Cortex of kidney (tissue), 1 donor: ENCODE measurements around the gene INHBE.

Source experiments
- DNase-seq: peaks from one replicate; lab custom pipeline; 2025; lab: John Stamatoyannopoulos, UW

The INHBE gene

DNA sequence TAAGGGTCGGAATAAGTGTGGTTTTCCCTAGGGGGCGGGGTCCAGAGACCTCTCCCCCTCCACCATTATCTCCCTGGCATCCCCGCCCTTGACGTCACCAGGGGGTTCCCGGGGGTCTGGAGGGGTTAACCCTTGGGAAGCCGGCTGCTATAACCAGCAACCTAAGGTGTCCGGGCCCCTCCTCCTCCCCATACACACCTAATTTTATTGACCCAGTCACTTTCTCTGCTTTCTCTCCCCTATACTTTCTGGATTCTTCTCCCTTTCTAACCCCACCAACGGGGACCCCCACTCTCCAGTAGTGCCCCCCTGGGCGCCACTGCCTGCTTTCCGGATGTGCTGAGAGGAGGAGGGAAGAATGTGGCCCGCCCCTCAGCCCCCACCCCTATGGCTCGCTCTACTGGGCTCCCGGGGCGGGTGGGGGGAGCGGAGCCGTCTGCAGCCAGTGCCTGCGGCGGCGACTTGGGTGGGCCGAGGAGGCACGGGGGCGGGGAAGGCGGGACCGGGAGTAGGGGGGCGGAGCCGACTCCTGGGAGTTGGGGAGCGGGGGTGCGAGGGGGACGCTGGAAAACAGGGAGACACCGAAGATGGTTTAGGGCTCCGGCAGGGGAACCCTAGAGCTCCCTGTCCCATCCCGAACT lies 6.3 kb downstream of the INHBE start:
- DNase-seq, result no peak

DNA sequence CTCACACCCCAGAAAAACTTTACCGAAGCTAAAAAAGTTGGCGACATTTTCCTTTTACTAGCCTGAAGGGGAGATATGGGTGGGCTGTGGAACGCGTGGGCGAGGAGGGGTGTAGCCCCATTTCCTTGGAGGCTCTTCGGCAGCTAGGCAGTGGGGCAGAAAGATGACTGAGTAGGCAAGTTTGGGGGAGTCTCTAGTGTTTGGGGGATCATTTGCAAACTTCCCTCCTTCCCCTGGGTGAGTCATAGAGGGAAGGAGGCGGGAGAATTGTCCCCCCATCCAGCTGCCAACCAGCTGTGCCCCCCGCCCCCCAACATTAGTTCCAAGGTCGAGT lies 6.8 kb downstream of the INHBE start:
- no peak for DNase-seq

DNA sequence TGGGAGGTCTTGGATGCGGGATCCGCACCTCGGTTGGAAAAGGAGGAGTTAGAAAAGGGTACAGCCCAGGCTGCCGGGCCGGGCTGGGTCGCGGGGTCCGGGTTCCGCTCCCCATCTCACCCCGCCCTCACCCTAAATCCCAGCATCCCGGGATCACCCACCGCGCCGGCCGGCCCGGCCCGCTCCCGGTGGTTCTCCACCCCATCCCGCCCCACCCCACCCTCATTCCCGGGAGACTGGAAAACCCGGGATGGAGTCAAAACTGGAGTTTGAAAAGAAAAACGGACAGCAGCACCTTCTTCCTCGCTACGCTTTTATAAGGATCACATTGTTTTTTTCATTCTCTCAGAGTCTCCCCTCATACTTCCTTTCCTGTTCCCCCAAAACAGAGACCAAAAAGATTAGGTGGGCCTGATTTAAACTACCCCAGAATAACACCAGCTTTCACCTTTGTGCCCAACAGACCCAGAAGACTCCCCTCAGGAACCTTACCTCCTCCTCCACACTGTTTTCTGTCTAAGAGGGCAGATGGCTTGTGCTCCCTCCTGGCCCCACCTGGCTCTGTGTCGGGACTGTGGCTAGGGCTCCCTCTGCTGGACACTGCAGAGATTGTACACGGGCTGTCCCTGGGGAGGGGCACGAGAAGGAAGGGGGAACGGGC lies 7.3 kb downstream of the INHBE start:
- no peak for DNase-seq

DNA sequence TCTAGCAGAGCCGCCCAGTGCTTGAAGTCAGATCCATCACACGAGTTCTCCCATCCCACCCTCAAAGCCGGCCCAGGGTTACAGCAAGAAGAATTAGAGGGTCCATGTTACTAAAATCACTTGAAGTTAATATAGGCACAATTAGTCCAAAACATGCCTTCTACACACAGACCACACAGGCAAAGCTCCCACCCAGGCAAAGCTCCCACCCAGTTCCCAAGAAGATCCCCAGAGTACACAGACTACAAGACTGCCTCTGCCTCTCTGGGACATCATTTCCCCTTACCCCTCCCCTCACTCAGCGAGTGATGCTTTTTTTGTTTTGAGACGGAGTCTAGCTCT lies 7.8 kb downstream of the INHBE start:
- DNase-seq, result no peak

DNA sequence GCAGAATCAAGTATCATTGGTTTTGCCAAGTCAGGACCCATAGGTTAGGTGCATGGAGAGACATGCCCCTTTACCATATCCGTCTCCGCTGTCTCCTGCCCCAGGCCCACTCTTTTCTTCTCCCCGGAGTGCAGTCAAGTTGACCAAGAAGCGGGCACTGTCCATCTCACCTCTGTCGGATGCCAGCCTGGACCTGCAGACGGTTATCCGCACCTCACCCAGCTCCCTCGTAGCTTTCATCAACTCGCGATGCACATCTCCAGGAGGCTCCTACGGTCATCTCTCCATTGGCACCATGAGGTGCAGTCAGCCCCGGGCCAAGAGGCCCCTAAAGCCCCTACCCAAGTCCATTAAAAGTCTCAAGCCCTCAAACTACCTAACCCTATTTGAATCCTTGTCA lies 9.5 kb downstream of the INHBE start:
- DNase-seq, result no peak

DNA sequence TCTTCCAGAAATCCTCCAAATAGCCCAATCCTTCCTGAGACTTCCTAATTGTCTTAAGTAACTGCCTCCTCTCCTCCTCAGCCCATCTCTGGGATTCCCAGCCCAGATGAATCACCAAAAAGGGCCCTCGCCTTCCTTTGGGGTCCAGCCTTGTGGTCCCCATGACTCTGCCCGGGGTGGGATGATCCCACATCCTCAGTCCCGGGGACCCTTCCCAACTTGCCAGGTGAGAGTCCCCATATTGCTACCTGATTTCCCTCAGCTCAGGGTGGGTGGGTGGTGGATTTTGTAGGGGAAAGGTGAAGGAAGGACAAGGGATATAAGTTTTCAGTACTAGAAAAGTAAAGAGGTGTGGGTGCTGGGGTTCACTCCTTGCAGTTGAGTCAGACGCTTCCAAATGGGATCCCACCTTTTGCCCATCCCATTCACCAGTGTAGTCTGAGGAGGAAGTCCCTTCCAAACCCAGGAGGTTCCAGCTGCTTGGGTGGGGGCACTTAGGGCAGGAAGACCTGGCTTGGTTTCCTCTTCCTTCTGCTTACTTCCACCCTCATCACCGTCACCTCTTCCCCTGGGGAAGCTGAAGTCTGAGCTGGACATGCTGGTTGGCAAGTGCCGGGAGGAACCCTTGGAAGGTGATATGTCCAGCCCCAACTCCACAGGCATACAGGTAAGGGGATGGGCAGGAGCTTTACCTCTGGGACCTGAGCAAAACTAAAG lies 10.1 kb downstream of the INHBE start:
- DNase-seq, result no peak

DNA sequence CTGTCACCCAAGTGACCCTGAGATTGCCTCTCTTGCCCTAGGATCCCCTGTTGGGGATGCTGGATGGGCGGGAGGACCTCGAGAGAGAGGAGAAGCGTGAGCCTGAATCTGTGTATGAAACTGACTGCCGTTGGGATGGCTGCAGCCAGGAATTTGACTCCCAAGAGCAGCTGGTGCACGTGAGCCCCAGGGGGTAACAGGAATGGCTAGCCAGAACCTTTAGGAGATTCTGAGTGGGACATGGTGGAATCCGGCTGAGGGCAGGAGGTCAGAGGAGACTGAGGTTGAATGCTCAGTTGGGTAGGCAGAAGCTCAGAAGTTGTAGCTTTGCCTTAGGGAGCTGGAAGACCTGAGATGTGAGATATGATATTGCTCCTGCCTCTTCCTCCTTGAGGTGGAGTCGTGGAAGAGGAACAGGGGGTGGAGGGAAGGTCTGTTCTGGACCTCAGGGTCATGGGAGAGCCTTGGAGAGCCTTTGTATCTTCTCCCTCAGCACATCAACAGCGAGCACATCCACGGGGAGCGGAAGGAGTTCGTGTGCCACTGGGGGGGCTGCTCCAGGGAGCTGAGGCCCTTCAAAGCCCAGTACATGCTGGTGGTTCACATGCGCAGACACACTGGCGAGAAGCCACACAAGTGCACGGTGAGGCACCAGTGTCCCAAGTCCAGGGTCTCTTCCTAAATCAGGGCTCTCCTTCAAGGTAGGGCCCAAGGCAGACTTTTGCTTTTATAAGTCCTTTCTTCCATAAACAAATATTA lies 10.8 kb downstream of the INHBE start:
- no peak for DNase-seq

DNA sequence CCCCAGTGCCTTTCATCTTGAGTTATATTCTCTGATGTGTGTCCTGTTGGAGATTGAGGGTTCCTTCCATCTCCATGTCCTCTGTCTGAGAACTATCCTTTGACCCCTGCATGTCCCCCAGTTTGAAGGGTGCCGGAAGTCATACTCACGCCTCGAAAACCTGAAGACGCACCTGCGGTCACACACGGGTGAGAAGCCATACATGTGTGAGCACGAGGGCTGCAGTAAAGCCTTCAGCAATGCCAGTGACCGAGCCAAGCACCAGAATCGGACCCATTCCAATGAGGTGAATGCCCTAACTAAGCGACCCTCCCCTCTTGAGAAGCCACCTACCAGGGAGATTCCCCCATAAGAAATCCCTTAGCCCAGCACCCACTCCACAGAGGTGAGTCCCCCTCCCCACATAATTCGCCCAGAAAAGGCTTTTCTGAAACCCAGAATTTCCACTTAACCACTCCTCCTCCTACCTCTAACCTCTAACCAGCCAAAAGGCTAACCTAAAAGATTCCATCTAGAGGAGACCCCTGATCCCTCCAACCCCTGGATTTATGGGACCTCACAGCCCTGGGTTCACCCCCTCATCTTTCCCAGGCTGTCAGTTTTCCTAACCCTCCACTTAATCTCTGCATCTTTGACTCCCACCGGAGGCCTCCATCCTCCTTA lies 12.2 kb downstream of the INHBE start:
- no peak for DNase-seq

DNA sequence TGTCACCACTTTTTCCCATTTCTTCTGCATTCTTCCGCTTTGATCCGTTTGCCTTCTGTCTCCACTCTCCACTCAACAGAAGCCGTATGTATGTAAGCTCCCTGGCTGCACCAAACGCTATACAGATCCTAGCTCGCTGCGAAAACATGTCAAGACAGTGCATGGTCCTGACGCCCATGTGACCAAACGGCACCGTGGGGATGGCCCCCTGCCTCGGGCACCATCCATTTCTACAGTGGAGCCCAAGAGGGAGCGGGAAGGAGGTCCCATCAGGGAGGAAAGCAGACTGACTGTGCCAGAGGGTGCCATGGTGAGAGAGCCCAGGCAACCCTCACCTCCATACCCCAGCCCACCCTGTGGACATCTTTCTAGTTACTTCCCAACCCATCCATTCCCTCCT lies 12.8 kb downstream of the INHBE start:
- no peak for DNase-seq

DNA sequence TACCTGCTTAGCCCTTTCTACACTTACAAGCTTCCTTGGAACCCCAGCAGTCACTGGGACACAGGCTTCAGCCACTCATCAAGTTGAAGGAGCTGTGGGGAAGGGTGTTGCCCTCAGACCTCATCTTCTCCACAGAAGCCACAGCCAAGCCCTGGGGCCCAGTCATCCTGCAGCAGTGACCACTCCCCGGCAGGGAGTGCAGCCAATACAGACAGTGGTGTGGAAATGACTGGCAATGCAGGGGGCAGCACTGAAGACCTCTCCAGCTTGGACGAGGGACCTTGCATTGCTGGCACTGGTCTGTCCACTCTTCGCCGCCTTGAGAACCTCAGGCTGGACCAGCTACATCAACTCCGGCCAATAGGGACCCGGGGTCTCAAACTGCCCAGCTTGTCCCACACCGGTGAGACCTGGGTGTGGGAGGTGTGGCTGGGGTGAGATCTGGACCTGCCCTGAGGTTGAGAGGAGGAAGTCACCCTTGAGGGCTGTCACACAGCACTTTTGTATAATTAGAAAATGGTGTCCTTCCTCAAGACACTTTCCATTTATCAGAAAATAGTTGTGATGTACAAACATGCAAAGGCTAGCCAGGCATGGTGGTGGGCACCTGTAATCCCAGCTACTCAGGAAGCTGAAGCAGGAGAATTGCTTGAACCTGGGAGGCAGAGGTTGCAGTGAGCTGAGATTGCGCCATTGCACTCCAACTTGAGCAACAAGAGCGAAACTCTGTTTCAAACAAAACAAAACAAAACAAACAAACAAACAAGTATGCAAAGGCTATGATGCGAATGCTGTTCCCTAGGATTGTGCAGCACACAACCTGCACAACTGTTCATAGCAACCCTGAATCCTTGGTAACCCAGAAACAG lies 14.4 kb downstream of the INHBE start:
- no peak for DNase-seq

DNA sequence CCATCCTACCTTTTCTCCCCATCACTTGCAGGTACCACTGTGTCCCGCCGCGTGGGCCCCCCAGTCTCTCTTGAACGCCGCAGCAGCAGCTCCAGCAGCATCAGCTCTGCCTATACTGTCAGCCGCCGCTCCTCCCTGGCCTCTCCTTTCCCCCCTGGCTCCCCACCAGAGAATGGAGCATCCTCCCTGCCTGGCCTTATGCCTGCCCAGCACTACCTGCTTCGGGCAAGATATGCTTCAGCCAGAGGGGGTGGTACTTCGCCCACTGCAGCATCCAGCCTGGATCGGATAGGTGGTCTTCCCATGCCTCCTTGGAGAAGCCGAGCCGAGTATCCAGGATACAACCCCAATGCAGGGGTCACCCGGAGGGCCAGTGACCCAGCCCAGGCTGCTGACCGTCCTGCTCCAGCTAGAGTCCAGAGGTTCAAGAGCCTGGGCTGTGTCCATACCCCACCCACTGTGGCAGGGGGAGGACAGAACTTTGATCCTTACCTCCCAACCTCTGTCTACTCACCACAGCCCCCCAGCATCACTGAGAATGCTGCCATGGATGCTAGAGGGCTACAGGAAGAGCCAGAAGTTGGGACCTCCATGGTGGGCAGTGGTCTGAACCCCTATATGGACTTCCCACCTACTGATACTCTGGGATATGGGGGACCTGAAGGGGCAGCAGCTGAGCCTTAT lies 15.3 kb downstream of the INHBE start:
- DNase-seq, result no peak

DNA sequence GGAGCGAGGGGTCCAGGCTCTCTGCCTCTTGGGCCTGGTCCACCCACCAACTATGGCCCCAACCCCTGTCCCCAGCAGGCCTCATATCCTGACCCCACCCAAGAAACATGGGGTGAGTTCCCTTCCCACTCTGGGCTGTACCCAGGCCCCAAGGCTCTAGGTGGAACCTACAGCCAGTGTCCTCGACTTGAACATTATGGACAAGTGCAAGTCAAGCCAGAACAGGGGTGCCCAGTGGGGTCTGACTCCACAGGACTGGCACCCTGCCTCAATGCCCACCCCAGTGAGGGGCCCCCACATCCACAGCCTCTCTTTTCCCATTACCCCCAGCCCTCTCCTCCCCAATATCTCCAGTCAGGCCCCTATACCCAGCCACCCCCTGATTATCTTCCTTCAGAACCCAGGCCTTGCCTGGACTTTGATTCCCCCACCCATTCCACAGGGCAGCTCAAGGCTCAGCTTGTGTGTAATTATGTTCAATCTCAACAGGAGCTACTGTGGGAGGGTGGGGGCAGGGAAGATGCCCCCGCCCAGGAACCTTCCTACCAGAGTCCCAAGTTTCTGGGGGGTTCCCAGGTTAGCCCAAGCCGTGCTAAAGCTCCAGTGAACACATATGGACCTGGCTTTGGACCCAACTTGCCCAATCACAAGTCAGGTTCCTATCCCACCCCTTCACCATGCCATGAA lies 16.0 kb downstream of the INHBE start:
- no peak for DNase-seq

DNA sequence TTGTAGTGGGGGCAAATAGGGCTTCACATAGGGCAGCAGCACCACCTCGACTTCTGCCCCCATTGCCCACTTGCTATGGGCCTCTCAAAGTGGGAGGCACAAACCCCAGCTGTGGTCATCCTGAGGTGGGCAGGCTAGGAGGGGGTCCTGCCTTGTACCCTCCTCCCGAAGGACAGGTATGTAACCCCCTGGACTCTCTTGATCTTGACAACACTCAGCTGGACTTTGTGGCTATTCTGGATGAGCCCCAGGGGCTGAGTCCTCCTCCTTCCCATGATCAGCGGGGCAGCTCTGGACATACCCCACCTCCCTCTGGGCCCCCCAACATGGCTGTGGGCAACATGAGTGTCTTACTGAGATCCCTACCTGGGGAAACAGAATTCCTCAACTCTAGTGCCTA lies 16.6 kb downstream of the INHBE start:
- no peak for DNase-seq

DNA sequence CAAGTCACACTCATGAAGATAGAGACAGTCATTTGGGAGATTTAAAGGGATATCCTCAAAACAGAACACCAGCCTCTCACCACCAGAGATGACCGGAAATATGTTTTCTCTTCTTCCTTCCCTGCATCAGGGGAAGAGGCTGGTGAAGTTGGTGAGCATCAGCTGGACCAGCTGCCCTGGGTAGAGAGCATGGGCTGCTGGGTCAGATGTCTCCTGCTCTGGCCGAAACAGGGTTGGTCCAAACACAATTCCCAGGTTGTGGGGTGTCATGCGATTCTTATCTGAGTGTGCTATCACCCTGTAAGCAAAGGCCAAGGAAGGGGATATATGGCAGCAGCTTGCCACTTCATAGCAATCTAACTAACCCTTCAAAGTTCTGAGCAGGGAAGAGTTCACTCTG lies 17.3 kb downstream of the INHBE start:
- no peak for DNase-seq

DNA sequence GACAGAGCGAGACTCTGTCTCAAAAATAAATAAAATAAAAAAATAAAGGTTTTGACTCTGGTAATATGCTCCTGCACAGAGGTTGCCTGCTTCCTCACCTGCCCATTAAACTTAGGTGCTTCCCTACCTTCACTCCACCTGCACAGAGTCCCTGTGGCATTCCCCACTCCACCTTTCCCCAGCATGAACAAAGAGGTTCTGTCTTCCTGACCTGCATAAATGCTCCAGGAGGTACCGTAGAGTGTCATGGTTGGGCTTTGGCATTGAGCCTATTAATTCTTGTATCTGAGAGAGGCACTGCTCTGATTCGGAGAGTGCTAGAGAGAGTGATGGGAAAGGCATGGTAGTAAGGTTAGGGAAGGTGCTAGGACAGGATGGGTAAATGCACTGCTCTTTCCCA lies 18.3 kb downstream of the INHBE start:
- no peak for DNase-seq

DNA sequence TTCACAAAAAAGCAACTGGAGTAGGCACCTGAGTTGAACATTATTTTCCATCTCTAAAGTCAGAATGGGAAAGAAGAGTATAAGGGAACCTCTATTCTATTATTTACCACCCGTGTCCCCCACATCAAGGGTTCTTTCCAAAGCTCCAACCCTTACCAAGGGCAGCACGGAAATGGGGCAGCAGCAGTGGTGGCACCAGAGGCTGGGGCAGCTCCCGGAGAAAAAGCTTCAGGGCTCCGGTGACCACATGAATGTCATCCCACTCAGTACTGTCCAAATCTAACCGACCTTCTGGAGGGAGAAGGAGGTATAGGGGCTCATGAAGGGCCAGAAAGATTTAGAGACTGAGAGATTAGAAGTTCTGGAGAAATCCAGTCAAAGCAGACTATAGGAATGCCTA lies 18.8 kb downstream of the INHBE start:
- no peak for DNase-seq

DNA sequence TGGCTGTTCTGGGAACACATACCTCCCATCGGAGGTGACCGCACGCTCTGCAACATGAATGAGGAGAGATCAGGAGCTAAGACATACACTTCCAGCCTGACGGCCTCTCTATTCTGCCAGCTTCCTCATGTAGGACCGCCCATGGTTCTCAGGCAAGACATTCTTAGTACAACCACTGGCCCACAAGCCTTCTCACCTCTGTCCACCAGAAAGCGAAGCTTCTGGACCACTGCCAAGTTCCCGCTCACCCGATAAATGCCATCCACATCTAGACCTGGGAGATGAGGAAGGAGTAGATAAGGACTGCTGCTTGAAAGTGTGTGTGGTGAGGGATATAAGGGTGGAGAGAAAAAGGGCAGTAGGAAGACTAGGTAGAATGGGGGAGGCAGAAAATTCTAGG lies 19.3 kb downstream of the INHBE start:
- DNase-seq, result no peak

DNA sequence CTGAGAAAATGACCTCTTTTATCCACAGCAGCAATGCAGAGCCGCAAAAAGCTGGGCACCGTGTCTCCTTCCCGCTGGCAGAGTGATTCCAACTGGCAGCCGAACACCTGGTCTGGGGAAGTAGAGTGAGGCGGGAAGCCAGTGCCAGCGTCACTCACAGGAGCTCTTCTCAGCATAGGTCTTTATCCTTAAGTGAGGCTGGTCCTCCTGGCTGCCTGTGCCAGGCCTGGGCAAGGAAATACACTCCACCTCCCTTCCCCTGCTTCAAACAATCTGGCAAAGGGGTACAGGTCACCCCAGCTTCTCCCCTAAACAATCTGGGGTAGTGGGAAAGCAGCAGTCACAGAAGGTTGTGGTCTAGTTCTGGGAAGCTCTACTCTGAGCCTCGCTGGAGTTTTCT lies 19.8 kb downstream of the INHBE start:
- no peak for DNase-seq

DNA sequence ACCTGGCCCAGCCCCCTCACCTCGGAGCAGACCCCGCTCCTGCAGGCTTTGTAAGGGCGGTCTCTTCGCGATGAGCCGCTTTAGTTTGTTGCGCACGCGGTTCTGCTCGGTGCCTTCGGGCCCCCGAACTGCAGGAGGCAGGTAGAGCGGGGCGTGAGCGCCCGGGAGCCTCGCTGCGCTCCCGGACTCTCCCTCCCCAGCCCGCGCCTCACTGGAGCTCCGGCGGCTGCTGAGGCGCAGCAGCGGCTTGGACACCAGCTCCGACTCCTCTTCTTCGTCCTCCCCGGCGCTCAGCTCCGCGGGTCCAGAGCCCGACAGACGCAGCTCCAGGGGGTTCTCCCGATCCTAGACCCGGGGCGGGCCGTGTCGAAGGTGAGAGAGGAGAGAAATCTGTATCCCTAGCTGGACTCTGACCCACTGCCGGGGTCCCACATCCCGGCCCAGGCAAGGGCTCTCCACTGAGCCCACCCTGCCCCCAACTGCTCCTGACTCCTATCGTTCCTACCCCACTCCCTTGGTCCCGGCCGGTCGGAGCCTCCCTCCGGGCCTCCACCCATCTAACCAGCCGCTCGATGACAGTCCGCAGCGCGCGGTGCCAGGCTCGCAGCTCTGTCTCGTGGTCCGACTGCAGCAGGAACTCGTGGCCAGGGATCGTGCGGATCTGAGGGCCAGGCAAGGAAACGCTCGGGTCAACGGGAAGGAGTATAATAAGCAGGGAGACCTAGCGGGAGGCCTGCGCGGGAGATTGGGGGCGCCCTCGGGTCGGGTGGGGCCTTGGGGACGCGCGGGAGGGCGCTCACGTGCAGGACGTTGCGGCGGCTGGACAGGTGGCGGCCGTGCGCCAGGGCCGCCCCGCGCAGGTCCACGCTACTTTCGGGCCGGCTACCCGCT lies 20.4 kb downstream of the INHBE start:
- DNase-seq, result no peak
